DOHH2 (cell line): ENCODE data around the gene GSG1L.

Source experiments
- H3F3A ChIP-seq: fragments of 200-600 bp; sonication (generic), shearing (Covaris generic); 2 replicates; pipeline ENCODE4 v1.6.0; 2016; ENCODE audit warnings: antibody characterized with exemption, mild to moderate bottlenecking; ENCODE audit not compliant: control insufficient read depth, insufficient read depth
- H3K27ac ChIP-seq: fragments of 200-600 bp; sonication (generic); 2 replicates; pipeline ENCODE4 v1.5.1; 2014; ENCODE audit warnings: low read depth, mild to moderate bottlenecking, low read length, moderate library complexity
- H3K27me3 ChIP-seq: fragments of 200-600 bp; sonication (generic); 2 replicates; pipeline ENCODE4 v1.6.1; 2014; ENCODE audit warnings: mild to moderate bottlenecking, low read length, mixed read lengths; ENCODE audit not compliant: control insufficient read depth
- H3K36me3 ChIP-seq: fragments of 200-600 bp; sonication (generic); 2 replicates; pipeline ENCODE4 v1.6.1; 2014; ENCODE audit warnings: mild to moderate bottlenecking, low read length, moderate library complexity, mixed read lengths; ENCODE audit not compliant: control insufficient read depth
- H3K4me1 ChIP-seq: fragments of 200-600 bp; sonication (generic); 2 replicates; pipeline ENCODE4 v1.6.1; 2014; ENCODE audit warnings: mild to moderate bottlenecking, low read length, mixed read lengths; ENCODE audit not compliant: control insufficient read depth
- H3K4me2 ChIP-seq: fragments of 200-600 bp; sonication (generic); 2 replicates; pipeline ENCODE4 v1.6.0; 2014; ENCODE audit warnings: mild to moderate bottlenecking, low read length, moderate library complexity
- H3K4me3 ChIP-seq: fragments of 200-600 bp; sonication (generic); 2 replicates; pipeline ENCODE4 v1.5.1; 2014; ENCODE audit warnings: mild to moderate bottlenecking, low read length, mixed read lengths
- H3K79me2 ChIP-seq: fragments of 200-600 bp; sonication (generic); 2 replicates; pipeline ENCODE4 v1.6.1; 2014; ENCODE audit warnings: mild to moderate bottlenecking, low read length, mixed read lengths; ENCODE audit not compliant: control insufficient read depth
- H3K9me2 ChIP-seq: fragments of 200-600 bp; sonication (generic); replicated peaks from 2 replicates; pipeline ENCODE4 v1.6.1; 2014; ENCODE audit warnings: mild to moderate bottlenecking, low read length, mixed read lengths; ENCODE audit not compliant: control insufficient read depth
- H3K9me3 ChIP-seq: fragments of 200-600 bp; sonication (generic); 2 replicates; pipeline ENCODE4 v1.6.1; 2014; ENCODE audit warnings: antibody characterized with exemption, low read length, mixed read lengths; ENCODE audit not compliant: control insufficient read depth, insufficient read depth
- H4K20me1 ChIP-seq: fragments of 200-600 bp; sonication (generic); 2 replicates; pipeline ENCODE4 v1.6.0; 2014; ENCODE audit warnings: low read depth, mild to moderate bottlenecking, antibody characterized with exemption, low read length, moderate library complexity; ENCODE audit not compliant: control insufficient read depth, insufficient read depth
- EZH2phosphoT487 ChIP-seq: fragments of 200-600 bp; sonication (generic); IDR thresholded peaks from 2 replicates; pipeline ENCODE4 v1.6.1; 2017; ENCODE audit warnings: borderline replicate concordance, mild to moderate bottlenecking, antibody characterized with exemption, low read length, moderate library complexity, mixed read lengths
- TF ChIP-seq, protein P1 (sequence below): fragments of 200-600 bp; sonication (generic); IDR thresholded peaks from one replicate; pipeline ENCODE4 v1.5.1; 2014; ENCODE audit warnings: antibody characterized with exemption, mild to moderate bottlenecking, low read depth, low read length; ENCODE audit not compliant: poor library complexity, severe bottlenecking

GSG1L gene

DNA sequence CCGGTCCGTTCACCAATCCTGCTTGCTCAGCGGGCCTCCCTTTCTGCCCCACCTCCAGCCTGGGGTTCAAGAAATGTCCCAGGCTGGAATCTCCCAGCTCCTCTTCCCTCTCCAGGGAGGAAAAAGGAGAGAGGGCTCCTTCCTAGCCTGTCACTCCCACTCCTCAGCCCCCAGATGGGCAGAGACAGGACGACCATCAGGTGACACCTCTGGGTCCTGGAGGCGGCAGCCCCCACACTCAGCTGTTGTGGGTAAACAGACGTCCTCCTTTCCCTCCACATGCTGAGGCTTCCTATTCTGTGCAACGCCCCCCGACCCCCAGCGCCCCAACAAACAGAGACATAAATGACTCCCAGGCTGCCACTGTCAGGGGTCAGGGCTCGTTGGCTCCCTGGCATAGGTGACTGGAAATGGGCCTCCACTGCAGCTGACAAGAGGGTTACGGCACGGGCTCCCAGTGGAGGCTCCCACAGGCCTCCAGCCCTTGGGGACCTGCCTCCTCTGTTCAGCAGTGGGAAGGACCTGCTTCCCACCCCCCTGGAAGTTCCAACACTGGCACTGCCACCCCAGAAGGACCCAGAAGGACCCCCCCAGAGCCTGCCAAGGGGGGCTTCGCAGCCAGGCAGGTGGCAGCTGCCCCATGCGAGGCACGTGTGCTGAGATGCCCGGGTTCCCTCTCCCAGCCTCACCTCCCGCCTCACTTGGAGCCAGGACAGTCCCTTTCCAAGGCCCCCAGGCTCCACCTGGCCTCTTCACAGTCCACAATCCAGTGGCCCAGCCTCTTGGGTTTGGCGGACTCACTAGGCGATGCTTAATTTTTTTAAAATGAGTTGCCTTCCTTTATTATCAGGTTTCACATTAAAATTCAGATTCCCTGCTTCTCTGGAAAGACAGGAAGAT, 281.3 kb downstream of the GSG1L start:
- no peaks in the 10 kb centered on the region for H3K36me3 ChIP-seq
- H3K9me3 ChIP-seq, result no peaks in the 10 kb centered on the region
- no peak for TF ChIP-seq EZH2phosphoT487
- TF ChIP-seq, protein P1, sequence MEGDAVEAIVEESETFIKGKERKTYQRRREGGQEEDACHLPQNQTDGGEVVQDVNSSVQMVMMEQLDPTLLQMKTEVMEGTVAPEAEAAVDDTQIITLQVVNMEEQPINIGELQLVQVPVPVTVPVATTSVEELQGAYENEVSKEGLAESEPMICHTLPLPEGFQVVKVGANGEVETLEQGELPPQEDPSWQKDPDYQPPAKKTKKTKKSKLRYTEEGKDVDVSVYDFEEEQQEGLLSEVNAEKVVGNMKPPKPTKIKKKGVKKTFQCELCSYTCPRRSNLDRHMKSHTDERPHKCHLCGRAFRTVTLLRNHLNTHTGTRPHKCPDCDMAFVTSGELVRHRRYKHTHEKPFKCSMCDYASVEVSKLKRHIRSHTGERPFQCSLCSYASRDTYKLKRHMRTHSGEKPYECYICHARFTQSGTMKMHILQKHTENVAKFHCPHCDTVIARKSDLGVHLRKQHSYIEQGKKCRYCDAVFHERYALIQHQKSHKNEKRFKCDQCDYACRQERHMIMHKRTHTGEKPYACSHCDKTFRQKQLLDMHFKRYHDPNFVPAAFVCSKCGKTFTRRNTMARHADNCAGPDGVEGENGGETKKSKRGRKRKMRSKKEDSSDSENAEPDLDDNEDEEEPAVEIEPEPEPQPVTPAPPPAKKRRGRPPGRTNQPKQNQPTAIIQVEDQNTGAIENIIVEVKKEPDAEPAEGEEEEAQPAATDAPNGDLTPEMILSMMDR, result no peak
- H4K20me1 ChIP-seq, result no peaks in the 10 kb centered on the region
- H3K4me2 ChIP-seq, result no peak overlapping the region
- no peaks in the 10 kb centered on the region for H3F3A ChIP-seq
- H3K9me2 ChIP-seq, result no peaks in the 10 kb centered on the region
- no peak overlapping the region for H3K4me3 ChIP-seq
- H3K27me3 ChIP-seq, result no peaks in the 10 kb centered on the region
- no peaks in the 10 kb centered on the region for H3K79me2 ChIP-seq
- H3K27ac ChIP-seq, result no peak overlapping the region
- no peaks in the 10 kb centered on the region for H3K4me1 ChIP-seq

DNA sequence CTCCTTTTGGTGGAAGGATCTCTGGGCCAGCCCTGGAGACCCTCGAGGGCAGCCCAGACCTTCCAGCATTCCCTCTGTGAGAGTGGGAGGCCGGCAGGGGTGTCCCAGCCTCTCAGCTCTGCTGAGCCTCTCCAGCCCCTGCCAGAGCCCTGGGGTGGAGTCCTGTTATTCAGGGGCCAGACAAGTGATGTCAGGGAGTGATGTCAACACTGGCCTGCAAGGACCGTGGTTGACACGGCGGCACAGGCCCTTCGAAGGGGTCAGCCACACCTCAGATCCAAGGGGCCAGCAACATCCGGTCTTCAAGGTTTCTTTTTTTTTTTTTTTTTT, 282.4 kb downstream of the GSG1L start:
- Histone ChIP-seq H3K4me3 (no peak overlapping the region), H3K27me3 (no peaks in the 10 kb centered on the region), H3F3A (no peaks in the 10 kb centered on the region), H3K27ac (no peak overlapping the region), H3K4me1 (no peaks in the 10 kb centered on the region), H3K9me3 (no peaks in the 10 kb centered on the region), H3K4me2 (no peak overlapping the region), H3K9me2 (no peaks in the 10 kb centered on the region), H4K20me1 (no peaks in the 10 kb centered on the region), H3K36me3 (no peaks in the 10 kb centered on the region), H3K79me2 (no peaks in the 10 kb centered on the region)
- TF ChIP-seq, protein P1, result no peak
- no peak for TF ChIP-seq EZH2phosphoT487

DNA sequence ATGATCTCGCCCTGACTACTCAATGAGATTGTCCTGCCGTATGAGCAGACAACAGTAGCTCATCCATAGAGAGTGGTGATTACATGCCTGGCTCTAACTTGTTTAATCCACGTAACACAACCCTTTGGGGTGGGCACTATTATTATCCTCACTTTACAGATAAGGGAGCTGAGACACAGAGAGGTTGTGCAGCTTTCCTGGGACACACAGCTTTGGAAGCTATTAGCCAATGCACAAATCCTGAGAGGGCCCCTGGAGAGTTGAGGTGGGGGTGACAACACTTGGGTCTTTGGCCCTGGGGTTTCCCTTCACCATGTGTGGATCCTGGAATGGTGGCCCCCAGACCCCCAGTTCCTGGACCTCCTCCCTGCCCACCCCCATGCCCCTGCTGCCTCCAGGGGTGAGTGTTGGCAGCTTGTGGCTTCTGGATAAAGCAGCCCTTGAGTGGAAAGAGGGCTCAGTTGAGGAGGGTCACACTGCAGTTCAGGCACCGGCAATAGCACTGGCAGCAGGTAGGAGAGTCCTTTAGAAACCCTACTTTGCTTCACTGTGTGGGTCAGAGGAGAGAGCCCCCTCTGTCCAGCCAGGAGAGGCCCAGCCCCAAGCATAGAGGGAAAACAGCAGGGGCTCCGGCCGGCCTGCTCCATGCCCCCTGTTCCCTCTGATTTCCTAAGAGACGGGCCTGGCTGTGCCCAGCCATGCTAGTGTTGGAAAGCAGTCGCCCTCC, 282.9 kb downstream of the GSG1L start:
- no peak overlapping the region for H3K4me3 ChIP-seq
- H3K9me2 ChIP-seq, result no peaks in the 10 kb centered on the region
- H3K9me3 ChIP-seq, result no peaks in the 10 kb centered on the region
- no peaks in the 10 kb centered on the region for H4K20me1 ChIP-seq
- TF ChIP-seq, protein P1, result no peak
- TF ChIP-seq EZH2phosphoT487, result no peak
- H3F3A ChIP-seq, result no peaks in the 10 kb centered on the region
- H3K27ac ChIP-seq, result no peak overlapping the region
- no peaks in the 10 kb centered on the region for H3K27me3 ChIP-seq
- H3K36me3 ChIP-seq, result no peaks in the 10 kb centered on the region
- H3K4me2 ChIP-seq, result no peak overlapping the region
- H3K79me2 ChIP-seq, result no peaks in the 10 kb centered on the region
- H3K4me1 ChIP-seq, result no peaks in the 10 kb centered on the region
